GM19397 (cell line): ENCODE results near the gene ABLIM1.

Experiments used
- ATAC-seq: cut with Tn5 transposase; IDR thresholded peaks from one replicate; pipeline ENCODE4 v1.9.1; 2021; ENCODE audit warnings: mild to moderate bottlenecking, moderate library complexity; ENCODE audit not compliant: unreplicated experiment

The ABLIM1 gene

DNA sequence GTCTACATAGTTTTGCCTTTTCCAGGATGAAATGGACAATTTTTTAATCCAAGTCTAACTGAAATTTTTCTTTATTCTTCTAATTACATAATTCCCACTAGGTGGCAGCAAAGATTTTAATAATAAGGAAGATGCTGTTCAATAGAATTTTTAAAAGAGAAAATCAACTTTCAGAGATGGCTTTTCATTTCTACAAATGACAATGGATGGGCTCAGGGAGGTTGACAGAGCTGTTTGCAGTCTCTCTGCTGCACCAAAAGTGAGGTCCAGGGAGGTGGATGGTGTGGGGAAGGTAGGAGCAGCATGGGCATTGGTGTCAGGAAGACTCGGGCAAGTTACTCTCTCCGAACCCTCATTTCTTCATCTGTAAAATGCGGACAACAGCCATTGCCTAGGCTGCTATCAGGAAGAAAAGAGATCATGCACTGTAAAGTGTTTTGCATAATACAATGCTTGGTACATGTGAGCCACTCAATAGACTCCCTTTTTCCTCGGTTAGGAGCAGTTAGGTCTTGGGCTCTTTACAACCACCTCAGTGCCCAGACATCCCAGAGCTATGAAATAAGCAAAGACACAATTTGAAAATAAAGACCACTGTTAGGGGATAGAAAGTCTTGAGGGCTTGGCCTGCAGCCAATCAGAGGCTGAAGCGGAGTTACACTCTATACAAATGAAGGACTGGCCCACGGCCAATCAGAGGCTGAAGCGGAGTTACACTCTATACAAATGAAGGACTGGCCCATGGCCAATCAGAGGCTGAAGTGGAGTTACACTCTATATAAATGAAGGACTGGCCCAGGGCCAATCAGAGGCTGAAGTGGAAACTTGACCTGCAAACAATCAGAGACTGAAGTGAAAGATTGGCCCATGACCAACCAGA is 107.1 kb downstream of the ABLIM1 start:
- ATAC-seq, result no peak

DNA sequence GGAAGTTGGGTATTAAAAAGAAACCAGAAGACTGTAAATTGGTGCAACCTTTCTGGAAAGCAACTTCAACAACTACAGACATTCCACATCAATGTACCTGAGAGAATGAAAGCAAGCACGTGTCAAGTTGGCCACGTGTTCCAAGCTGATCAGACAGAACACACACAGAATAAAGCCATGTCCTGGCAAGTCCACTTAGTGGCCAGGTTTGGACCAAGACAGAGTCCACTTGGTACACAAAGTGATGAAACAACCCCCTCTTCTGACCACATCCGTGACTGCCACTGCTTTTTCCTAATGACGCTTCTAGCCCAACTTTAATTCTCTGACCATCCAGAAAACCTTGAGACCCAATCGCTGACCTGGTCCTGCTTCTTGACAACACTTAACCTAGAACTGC is 109.4 kb downstream of the ABLIM1 start:
- ATAC-seq, result no peak

GRCh38 chr10:114547514-114547913 is 110.6 kb downstream of the ABLIM1 start:
- ATAC-seq, result no peak

- ATAC-seq, result no peak
These were observed 111.0 kb downstream of the ABLIM1 start for GRCh38 chr10:114547056-114547455.

DNA sequence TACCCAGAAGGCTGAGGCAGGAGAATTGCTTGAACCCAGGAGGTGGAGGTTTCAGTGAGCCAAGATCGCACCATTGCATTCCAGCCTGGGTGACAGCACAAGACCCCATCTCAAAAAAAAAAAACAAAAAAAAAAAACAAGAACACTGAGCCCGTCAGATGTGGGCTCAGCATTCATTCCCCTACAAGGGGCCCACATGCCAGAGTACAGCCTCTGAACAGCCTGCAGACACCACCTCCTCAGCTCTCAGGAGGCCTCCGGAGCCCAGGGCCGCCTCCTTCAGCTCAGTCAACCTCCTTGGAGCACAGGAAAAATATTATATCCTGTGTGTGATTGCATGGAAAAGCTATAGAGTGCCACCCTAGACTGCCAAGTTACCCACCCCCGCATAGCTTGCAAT is 112.3 kb downstream of the ABLIM1 start:
- ATAC-seq, result no peak

DNA sequence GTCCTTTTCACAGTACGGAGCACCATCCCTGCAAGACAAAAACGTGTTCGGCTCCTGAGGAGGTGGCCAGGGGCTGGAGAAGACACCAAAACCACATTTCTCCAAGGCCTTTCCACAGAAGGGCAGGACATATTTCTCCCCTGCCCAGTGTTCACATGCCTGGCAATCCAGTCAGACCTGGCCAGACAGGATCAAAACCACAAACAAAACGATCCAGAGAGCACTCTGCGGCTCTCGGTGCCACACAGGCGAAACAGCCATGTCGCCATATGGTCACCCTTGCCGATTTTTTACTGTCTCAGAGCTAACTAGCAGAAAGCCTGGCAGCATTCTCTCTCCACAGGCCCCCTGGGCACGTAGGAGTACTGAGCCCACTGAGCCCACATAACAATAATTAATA is 113.0 kb downstream of the ABLIM1 start:
- no peak for ATAC-seq

DNA sequence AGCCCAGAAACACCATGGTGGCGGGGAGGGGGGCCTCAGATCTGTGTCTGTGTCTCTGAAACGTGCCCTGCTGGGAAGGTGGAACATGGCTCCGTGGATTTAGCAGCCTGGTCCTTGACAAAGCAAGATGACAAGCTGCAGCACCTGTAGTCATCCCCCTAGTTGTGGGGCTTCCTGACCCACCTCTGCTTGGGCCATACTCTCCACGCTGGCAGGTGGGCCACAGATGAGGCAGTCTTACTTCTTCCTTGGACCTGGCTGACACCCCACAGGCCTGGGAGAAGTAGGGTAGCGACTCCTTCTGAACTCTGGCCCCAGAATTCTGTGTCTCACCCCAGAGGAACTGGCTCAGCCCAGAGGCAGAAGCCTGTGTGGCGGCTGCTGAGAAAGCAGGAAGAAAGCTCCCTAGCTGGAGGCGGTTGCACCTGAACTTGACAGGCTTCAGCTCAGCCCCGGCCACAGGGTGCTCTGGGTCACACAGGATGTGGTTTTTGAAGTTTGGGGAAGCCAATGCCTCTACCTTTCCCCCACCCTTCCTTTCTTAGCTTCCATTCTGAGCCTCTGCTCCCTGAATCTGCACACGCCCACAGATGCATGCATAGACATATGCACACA is 113.9 kb downstream of the ABLIM1 start:
- ATAC-seq, result peak; percentile 95

DNA sequence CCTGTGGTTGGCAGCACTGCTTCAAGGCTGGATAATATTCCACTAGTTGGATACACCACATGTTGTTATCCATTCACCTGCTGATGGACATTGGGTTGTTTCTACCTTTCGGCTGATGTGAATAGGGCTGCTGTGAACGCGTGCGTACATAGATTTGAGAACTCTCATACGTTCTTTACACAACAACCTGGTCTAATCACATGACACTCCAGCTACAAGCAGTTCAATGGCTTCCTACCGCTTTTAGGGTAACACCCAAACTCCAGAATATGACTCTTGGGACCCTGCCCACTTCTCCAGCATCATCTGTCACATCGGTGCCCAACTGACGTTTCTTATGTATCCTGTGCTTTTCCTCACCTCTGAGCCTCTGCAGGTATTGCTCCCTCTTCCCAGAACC is 114.6 kb downstream of the ABLIM1 start:
- ATAC-seq, result no peak

DNA sequence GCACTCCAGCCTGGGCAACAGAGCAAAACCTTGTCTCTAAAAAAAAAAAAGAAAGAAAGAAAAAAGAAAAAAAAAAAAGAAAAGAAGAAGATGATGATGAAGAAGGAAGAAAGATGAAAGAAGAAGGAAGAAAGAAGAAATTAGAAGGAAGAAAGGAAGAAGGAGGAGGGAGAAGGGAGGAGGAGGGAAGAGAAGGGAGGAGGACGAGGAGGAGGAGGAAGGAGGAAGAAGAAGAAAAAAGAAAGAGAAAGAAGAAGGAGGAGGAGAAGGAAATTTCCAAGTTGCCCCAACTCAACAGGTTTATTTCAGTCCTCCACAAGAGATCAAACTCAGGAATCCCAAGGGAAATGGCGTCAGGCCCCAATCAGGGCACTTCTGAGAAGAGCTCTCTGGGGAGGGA is 115.7 kb downstream of the ABLIM1 start:
- ATAC-seq, result no peak

DNA sequence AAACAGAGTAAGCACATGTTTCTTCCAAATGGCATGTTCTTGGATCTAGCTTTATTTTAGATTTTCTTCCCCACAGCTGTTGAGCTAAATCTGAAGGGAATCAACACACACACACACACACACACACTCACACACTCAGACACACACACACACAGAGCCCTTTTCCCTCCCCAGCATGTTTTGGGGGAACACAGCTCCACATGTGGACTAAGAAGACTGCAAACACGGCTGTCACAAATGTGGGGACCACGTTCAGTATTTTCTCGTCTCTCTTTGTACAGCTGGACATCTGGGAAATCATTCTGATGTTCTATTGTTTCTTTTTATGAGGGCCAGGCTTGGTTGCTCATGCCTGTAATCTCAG is 116.3 kb downstream of the ABLIM1 start:
- ATAC-seq, result no peak

DNA sequence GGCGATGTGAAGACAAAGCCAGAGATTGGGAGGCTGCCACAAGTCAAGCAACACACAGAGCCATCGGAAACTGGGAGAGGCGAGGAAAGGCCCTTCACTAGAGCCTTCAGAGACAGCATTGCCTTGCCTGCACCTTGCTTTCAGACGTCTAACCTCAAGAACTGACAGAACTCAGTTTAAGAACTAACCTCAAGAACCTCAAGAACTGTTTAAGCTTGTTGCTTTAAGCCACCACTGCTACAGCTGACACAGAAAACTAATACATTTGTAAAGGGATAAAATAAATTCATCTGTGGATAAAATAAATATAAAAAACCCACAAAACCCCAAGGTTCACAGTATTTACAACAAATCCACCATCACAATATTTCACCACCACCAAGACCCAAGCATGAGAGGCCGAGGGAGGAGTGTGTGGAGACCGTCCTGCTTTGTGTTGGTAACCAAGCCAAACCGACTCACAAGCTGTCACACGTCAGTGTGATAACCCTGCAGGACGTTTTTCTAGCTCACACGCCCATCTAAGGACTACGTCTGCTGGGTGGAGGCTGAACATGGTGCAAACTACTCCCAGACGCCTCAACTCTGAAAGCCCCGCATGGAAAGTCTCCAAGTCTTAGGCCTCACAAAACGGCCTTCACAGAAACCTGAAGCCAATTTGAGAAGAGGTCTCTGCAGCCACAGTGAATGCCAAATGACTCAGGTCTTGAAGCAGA is 116.8 kb downstream of the ABLIM1 start:
- no peak for ATAC-seq

- no peak for ATAC-seq
These were observed 117.8 kb downstream of the ABLIM1 start for GRCh38 chr10:114540236-114540635.

GRCh38 chr10:114539623-114540022 is 118.5 kb downstream of the ABLIM1 start:
- ATAC-seq, result no peak

- ATAC-seq, result no peak
These were observed 119.7 kb downstream of the ABLIM1 start for GRCh38 chr10:114538181-114538906.

DNA sequence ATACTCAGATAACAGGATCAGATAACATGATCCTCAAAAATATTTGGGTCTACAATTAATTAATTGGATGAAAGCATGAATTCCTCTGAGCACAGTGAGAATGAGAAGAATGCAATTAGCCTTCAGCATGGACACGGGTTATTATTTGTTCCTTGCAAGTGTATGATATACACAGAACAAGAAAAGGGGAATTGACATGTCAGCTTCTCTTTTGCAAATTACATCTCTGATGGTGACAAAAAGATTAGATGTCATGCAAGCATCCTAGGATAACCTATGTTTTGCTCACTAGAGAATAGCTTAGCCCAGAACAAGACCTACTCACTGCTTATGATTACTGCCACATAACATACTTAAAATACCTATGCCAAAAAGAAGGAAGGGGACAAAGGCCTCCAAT is 120.3 kb downstream of the ABLIM1 start:
- ATAC-seq, result no peak

GRCh38 chr10:114534571-114534981 is 123.5 kb downstream of the ABLIM1 start:
- ATAC-seq, result no peak

GRCh38 chr10:114532226-114532625 is 125.8 kb downstream of the ABLIM1 start:
- no peak for ATAC-seq

DNA sequence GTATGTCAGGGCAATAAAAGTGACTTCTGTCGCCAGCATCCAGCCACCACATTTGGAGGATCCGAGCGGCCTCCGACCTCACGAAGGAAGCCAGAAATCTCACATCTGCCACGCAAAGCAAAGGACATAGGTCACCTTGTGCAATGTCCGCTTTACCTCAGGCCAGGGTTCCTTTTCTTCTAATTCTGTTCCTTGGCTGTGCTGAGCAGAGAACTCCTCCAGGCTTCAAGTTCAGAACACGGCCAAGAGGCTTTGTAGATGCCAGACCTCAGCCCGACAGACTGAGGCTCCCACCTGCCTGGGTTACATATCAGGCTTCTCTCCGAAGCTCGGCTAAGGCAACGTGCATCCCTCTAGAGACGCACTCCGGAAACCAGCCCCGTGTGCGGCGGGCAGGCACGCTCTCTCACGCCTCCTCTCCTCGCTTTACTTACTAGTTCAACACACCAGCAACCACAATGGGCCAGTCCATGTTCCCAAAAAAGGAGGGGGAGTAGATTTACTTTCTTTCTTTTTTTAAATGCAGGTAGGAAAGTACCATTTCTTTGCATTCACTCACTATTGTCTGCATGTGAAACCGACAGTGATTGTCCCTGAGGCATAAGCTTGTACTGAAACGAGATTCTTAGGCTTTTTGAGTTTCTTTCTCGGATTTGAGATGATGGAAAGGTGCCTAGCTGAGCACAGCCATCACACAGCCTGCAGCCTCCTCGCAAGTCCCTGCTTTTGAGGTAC is 131.4 kb downstream of the ABLIM1 start:
- peak; percentile 96 for ATAC-seq

DNA sequence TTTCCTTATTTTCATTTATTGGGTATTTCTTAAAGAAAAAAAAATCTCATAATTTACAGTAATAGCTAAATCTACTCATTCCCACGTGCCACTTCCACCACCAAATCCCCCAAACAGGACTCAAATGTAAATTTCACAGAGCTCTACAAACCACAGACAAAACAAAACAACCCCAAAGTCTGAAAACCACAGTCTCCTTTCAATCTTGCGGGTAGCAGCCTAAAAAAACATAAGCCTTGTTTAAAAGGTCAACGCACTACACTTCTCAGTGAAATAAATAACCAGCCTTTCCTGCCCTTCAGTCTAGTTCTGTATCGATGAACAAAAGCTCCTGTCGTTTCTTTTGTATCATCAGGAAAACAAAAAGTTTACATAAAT is 132.0 kb downstream of the ABLIM1 start:
- peak; percentile 35 for ATAC-seq

DNA sequence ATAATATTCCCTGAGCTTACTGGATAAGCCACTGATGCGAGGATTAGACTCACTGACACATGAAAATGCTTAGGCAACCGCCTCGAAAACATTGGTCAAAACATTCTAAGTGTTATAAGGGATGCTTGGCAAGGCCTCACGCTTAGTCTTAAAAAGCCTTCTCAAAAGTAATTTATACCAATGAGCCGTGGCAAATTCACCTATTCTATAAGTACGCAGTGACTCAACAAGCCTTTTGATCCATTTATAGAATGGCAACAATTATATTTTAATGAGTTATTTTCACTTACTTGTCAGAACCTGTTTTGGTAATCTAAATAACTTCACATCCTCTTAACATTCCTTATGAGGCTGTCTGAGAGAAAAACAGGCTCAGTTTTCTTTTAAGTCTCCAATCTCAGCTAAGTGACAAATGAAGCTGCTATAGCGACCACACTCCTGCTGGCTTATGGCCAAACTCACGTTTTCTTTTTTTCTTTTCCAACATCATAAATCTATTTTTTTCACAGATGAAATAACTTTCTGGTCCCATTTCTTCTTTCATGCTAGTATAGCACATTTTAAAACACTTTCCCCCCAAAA is 132.6 kb downstream of the ABLIM1 start:
- no peak for ATAC-seq
